Sigmoid colon (tissue), 7 donors: Measurements from ENCODE around the gene SEC23A. TPM values are rescaled to one million over a fixed set of nuclear protein-coding genes. Genes with fewer than 3 reads are reported as not detected.
"Not testable (repeated sequence)": the region's sequence is repeated elsewhere in the genome, so short reads cannot be mapped to it uniquely, and the experiment has no call there.

Experiments
- DNase-seq: peaks from one replicate; pipeline ENCODE4 v3.0.0-alpha.2; 2019
- H3K27ac ChIP-seq, 4 donors: fragments of 200-600 bp; sonication (generic); one replicate each; pipeline ENCODE4 v1.5.1; 2016 to 2019; ENCODE audit warnings: mild to moderate bottlenecking in 1 of 4
- H3K27me3 ChIP-seq, 3 donors: fragments of 200-600 bp; sonication (generic); one replicate each; pipeline ENCODE4 v1.5.1; 2019; ENCODE audit warnings: mild to moderate bottlenecking in 1 of 3
- H3K36me3 ChIP-seq, 4 donors: fragments of 200-600 bp; sonication (generic); one replicate each; pipeline ENCODE4 v1.5.1; 2016 to 2019
- H3K4me1 ChIP-seq, 4 donors: fragments of 200-600 bp; sonication (generic); one replicate each; pipeline ENCODE4 v1.5.1; 2017 to 2019
- H3K4me3 ChIP-seq, 4 donors: fragments of 200-600 bp; sonication (generic); one replicate each; pipeline ENCODE4 v1.5.1; 2017 to 2019; ENCODE audit warnings: mild to moderate bottlenecking in 2 of 4, moderate library complexity in 1 of 4
- H3K9me3 ChIP-seq, 4 donors: fragments of 200-600 bp in 3 of 4; sonication (generic) in 3 of 4; one replicate each; pipeline versions ENCODE4 v1.5.1 to v1.6.1; 2013 to 2019
- EP300 ChIP-seq, 4 donors: sonication (generic); formaldehyde crosslinking; IDR thresholded peaks; one replicate each; pipeline ENCODE4 v1.6.1; 2017; ENCODE audit warnings: antibody characterized with exemption in 4 of 4
- POLR2A ChIP-seq, 2 donors: fragments of 450-650 bp; IDR thresholded peaks; one replicate each; pipeline ENCODE4 v1.6.1; 2016; ENCODE audit warnings: antibody characterized with exemption in 2 of 2, mild to moderate bottlenecking in 2 of 2, moderate library complexity in 2 of 2
- POLR2AphosphoS5 ChIP-seq, 4 donors: sonication (generic); formaldehyde crosslinking; IDR thresholded peaks; one replicate each; pipeline ENCODE4 v1.6.1; 2017; ENCODE audit warnings: antibody characterized with exemption in 4 of 4
- WGBS, 2 donors: extraction: QIAGEN DNeasy Blood & Tissue Kit; methylation state at CpG; one replicate each; pipeline ENCODE4 v1.1.7; 2013; 5-methylcytosine and 5-hydroxymethylcytosine counted together
- intact Hi-C: fragments of 100-400 bp; cut with DNase I; formaldehyde crosslinking; loops from one replicate; pipeline ENCODE4 v1.15.1; 2023
- polyA plus RNA-seq, 3 donors: library from polyadenylated mRNA; stranded (reverse); fragments of 200-250 nt; gene quantifications; one replicate each; pipeline ENCODE4 v1.2.3, GENCODE V29; 2013
- total RNA-seq, 4 donors: library from RNA; depleted of rRNA; stranded (reverse); fragments of >200 nt; gene quantifications; one replicate each; pipeline ENCODE4 v1.1.0, GENCODE V29; 2016
- TF ChIP-seq, protein P1 (sequence below), 4 experiments: fragments of 450-650 bp in 3 of 4; fragments of 200-600 bp in 1 of 4; IDR thresholded peaks; one replicate each; pipeline ENCODE4 v1.5.1; 2016 to 2019; ENCODE audit warnings: antibody characterized with exemption in 4 of 4, mild to moderate bottlenecking in 3 of 4, moderate library complexity in 2 of 4
- donor health status: healthy with polysubstance abuse.
- donor health status: Bipolar disorder and iron deficiency.
- donor health status: healthy.

The SEC23A gene
- total and polyA plus RNA-seq, 7 donors, result 25.2 to 235 (median 118) TPM

DNA sequence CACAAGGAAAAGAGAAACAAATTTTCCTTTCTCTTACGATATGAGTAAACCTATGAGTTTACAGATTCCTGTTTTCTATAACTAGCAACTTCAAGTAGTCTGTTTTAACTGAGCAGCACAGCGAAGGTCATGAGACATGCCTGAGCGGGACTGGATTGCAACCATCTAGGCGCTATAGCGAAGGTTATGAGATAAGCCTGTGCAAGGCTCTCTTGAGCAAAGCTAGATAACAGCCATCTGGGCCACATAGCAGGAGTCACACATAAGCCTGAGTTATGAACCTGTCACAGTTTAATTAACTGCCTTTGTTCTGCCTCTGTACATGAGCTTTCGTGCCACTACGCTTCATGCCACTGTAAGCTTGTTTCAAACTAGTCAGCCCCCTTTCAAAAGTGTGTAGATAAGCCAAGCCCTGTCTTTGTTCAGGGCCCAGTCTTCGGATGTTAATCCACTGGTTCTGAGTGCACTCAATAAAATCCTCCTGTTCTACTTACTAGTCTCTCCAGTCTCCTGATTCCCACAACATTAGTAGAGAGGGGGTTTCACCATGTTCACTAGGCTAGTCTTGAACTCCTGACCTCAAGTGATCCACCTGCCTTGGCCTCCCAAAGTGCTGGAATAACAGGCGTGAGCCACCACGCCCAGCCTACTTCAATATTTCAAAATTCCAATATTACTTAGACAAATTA is 47.1 kb downstream of the SEC23A start:
- H3K9me3 ChIP-seq, result peaks cover 0 to 20% (median 6%) of the 10 kb centered on the region in 4 donors
- intact Hi-C loops, result no loop called here
- no peaks in the 10 kb centered on the region for H3K4me1 ChIP-seq
- H3K4me3 ChIP-seq, result no peak overlapping the region
- peaks cover 13 to 96% (median 48%) of the 10 kb centered on the region in 4 donors for H3K36me3 ChIP-seq
- no peak overlapping the region for H3K27ac ChIP-seq
- TF ChIP-seq POLR2AphosphoS5 (IDR thresholded peaks at IDR 0.05) (no peak), POLR2A (IDR thresholded peaks at IDR 0.05) (no peak), EP300 (IDR thresholded peaks at IDR 0.05) (no peak)
- TF ChIP-seq, protein P1, sequence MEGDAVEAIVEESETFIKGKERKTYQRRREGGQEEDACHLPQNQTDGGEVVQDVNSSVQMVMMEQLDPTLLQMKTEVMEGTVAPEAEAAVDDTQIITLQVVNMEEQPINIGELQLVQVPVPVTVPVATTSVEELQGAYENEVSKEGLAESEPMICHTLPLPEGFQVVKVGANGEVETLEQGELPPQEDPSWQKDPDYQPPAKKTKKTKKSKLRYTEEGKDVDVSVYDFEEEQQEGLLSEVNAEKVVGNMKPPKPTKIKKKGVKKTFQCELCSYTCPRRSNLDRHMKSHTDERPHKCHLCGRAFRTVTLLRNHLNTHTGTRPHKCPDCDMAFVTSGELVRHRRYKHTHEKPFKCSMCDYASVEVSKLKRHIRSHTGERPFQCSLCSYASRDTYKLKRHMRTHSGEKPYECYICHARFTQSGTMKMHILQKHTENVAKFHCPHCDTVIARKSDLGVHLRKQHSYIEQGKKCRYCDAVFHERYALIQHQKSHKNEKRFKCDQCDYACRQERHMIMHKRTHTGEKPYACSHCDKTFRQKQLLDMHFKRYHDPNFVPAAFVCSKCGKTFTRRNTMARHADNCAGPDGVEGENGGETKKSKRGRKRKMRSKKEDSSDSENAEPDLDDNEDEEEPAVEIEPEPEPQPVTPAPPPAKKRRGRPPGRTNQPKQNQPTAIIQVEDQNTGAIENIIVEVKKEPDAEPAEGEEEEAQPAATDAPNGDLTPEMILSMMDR (IDR thresholded peaks at IDR 0.05), result no peak
- H3K27me3 ChIP-seq, result no peaks in the 10 kb centered on the region
- WGBS, 2 donors, result 88% methylated on average over 10 of the region's 10 CpGs
- no peak for DNase-seq

DNA sequence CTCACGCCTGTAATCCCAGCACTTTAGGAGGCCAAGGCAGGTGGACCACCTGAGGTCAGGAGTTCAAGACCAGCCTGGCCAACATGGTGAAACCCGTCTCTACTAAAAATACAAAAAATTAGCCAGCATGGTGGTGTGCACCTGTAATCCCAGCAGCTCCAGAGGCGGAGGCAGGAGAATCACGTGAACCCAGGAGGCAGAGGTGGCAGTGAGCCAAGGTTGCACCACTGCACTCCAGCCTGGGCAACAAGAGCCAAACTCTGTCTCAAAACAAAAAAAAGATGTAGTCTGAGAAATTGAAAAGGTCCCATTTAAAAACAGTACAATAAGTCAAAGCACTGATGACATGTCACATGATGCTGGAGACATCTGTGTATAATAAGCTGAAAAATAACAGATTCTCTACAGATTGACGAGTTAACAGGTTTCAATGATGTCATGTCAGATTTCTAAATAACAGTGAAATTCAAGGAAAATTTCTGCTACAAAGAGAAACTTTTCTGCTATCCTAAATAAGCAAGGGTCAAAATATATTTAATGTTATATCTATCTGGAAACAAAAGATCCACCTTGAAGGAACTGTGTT is 50.1 kb downstream of the SEC23A start:
- H3K27ac ChIP-seq, H3K27me3 ChIP-seq, DNase-seq, H3K4me3 ChIP-seq, intact Hi-C loops, H3K4me1 ChIP-seq: not testable (repeated sequence)
- H3K36me3 ChIP-seq, result peaks cover 13 to 99% (median 53%) of the 10 kb centered on the region in 4 donors
- peaks cover 0 to 20% (median 6%) of the 10 kb centered on the region in 4 donors for H3K9me3 ChIP-seq
- WGBS, 2 donors, result 95% methylated on average over 5 of the region's 5 CpGs

DNA sequence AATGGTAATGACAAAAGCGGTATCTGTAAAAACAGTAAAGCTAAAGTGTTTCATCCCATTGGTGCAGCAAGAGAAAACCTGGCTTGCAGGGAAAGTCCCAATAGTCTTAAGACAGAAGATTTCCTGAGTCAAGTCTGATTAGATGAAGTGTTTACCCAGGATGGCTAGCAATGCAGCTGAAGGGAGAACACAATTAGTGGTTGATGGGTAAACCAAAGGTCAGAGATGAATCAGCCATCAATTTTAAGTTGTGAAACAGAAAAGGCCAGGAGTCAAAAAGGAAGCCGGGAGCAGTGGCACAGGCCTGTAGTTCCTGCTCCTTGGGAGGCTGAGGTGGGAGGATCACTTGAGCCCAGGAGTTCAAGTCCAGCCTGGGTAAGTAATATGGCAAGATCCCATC is 52.6 kb downstream of the SEC23A start:
- Histone ChIP-seq H3K4me1 (no peaks in the 10 kb centered on the region), H3K27me3 (no peaks in the 10 kb centered on the region), H3K9me3 (no peaks in the 10 kb centered on the region), H3K4me3 (no peak overlapping the region), H3K36me3 (peaks cover 0 to 99% (median 62%) of the 10 kb centered on the region in 4 donors), H3K27ac (no peak overlapping the region)
- TF ChIP-seq, protein P1 (IDR thresholded peaks at IDR 0.05), result no peak
- TF ChIP-seq POLR2A (IDR thresholded peaks at IDR 0.05), result no peak
- TF ChIP-seq EP300 (IDR thresholded peaks at IDR 0.05), result no peak
- TF ChIP-seq POLR2AphosphoS5 (IDR thresholded peaks at IDR 0.05), result no peak
- intact Hi-C loops, result no loop called here
- WGBS, 2 donors, result 86 to 89% methylated on average over 2 of the region's 2 CpGs
- DNase-seq, result no peak

DNA sequence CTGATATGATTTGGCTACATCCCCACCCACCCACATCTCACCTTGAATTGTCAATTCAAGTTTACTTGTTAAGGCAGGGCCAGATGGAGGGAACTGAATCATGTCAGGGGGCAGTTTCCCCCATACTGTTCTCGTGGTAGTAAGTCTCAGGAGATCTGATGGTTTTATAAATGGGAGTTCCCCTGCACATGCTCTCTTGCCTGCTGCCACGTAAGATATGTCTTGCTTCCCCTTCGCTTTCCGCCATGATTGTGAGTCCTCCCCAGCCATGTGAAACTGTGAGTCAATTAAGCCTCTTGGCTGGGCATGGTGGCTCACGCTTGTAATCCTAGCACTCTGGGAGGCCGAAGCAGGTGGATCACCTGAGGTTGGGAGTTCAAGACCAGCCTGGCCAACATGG is 57.1 kb downstream of the SEC23A start:
- H3K36me3 ChIP-seq, result peaks cover 0 to 98% (median 39%) of the 10 kb centered on the region in 4 donors
- 91 to 96% methylated on average over 6 of the region's 6 CpGs for WGBS, 2 donors
- DNase-seq, intact Hi-C loops, H3K27ac ChIP-seq, H3K4me3 ChIP-seq, H3K4me1 ChIP-seq, H3K27me3 ChIP-seq, H3K9me3 ChIP-seq: not testable (repeated sequence)

DNA sequence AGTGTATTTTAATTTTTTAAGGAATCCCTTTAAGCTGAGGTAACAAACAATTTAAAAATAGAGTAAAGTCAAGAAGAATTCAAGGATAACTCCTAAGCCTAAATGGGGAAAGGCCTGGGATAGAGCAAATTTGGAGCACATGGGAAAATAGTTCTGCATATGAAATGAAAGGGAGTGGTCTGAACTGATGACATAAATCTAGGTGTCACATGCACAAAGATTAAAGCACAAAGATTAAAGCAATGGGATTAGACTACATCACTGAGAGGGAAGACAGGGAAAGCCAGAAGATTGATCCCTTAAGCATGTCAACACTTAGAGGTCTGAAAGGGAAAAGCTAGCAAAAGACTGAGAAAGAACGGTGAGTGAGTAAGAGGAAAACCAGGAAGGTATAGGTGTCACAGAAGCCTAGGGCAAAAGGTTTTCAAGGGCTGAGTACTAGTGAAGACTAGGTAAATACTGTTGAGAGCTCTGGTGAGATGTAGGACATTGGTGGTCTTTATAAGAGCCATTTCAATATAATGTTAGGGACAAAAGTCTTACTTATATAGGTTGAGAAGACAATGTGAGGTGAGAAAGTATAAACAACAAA is 59.6 kb downstream of the SEC23A start:
- H3K9me3 ChIP-seq, result no peaks in the 10 kb centered on the region
- H3K36me3 ChIP-seq, result peaks cover 1 to 99% (median 49%) of the 10 kb centered on the region in 4 donors
- 95 to 97% methylated on average over 1 of the region's 1 CpG for WGBS, 2 donors
- no peaks in the 10 kb centered on the region for H3K27me3 ChIP-seq
- TF ChIP-seq POLR2A (IDR thresholded peaks at IDR 0.05) (no peak), EP300 (IDR thresholded peaks at IDR 0.05) (no peak), POLR2AphosphoS5 (IDR thresholded peaks at IDR 0.05) (no peak)
- TF ChIP-seq, protein P1 (IDR thresholded peaks at IDR 0.05), result no peak
- no peaks in the 10 kb centered on the region for H3K4me1 ChIP-seq
- H3K27ac ChIP-seq, result no peak overlapping the region
- no peak overlapping the region for H3K4me3 ChIP-seq
- no peak for DNase-seq
- intact Hi-C loops, result no loop called here
